ENCODE measurements around the gene SORCS3.

DNA sequence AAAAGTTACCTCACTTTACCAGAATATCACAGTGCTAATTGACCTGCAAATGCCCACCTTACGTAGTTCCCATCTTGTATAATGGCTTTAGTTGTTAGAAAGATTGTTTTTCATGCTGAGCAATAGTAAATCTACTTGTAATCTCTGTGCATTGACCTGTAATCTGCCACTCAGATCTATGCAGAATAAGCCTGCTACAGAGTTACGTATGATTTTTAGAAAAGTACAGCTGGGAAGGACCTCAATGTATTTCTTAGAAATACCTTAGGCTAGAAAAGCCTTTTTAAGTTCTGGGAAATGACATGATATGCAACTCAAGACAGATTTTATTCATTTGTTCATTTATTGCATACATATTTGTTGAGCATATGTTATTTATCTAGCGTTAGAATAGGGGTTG is 530.9 kb downstream of the SORCS3 start:
- TF ChIP-seq, protein P1, sequence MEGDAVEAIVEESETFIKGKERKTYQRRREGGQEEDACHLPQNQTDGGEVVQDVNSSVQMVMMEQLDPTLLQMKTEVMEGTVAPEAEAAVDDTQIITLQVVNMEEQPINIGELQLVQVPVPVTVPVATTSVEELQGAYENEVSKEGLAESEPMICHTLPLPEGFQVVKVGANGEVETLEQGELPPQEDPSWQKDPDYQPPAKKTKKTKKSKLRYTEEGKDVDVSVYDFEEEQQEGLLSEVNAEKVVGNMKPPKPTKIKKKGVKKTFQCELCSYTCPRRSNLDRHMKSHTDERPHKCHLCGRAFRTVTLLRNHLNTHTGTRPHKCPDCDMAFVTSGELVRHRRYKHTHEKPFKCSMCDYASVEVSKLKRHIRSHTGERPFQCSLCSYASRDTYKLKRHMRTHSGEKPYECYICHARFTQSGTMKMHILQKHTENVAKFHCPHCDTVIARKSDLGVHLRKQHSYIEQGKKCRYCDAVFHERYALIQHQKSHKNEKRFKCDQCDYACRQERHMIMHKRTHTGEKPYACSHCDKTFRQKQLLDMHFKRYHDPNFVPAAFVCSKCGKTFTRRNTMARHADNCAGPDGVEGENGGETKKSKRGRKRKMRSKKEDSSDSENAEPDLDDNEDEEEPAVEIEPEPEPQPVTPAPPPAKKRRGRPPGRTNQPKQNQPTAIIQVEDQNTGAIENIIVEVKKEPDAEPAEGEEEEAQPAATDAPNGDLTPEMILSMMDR (IDR thresholded peaks at IDR 0.05; ENCODE audit: low read depth, low read length, missing input control) = no peak
- TF ChIP-seq GABPA (IDR thresholded peaks at IDR 0.05 in 1 of 2, conservative IDR thresholded peaks at IDR 0.05 in 1 of 2) (no peak), SP1 (IDR thresholded peaks at IDR 0.05) (no peak), YY1 (IDR thresholded peaks at IDR 0.05) (no peak), TAF1 (conservative IDR thresholded peaks at IDR 0.05) (no peak), JUND (IDR thresholded peaks at IDR 0.05) (no peak), RAD21 (IDR thresholded peaks at IDR 0.05) (no peak), RXRA (IDR thresholded peaks at IDR 0.05) (no peak), HNF4A (conservative IDR thresholded peaks at IDR 0.05) (no peak)
